HEK293T (cell line): ENCODE results near the gene GNGT2.

Source experiments
- CTCF ChIA-PET: fragments of 350-600 bp; formaldehyde crosslinking; extraction: SDS; loops from one replicate; lab custom pipeline; 2021; ENCODE audit warnings: antibody characterized with exemption, inconsistent platforms; lab: Yijun Ruan, JAX
- POLR2A ChIA-PET: fragments of 350-600 bp; formaldehyde crosslinking; extraction: SDS; loops from one replicate; lab custom pipeline; 2020; ENCODE audit warnings: antibody characterized with exemption, inconsistent platforms; lab: Yijun Ruan, JAX
- DNase-seq: peaks from one replicate; pipeline ENCODE4 v3.0.0; 2012; ENCODE audit warnings: mixed read lengths; ENCODE audit errors: extremely low spot score
- ARNT ChIP-seq: fragments of 450-650 bp; IDR thresholded peaks from 2 replicates; pipeline ENCODE4 v1.6.1; 2017; ENCODE audit warnings: mild to moderate bottlenecking
- BHLHE40 ChIP-seq: fragments of 450-650 bp; IDR thresholded peaks from 2 replicates; pipeline ENCODE4 v1.6.1; 2016; ENCODE audit warnings: mild to moderate bottlenecking, moderate library complexity, borderline replicate concordance
- CTBP1 ChIP-seq: fragments of 450-650 bp; IDR thresholded peaks from 2 replicates; pipeline ENCODE4 v1.6.1; 2016; ENCODE audit warnings: borderline replicate concordance
- ELF4 ChIP-seq: fragments of 450-650 bp; IDR thresholded peaks from 2 replicates; pipeline ENCODE4 v1.6.1; 2017; ENCODE audit warnings: antibody characterized with exemption
- FOXA1 ChIP-seq: fragments of 450-650 bp; IDR thresholded peaks from 2 replicates; pipeline ENCODE4 v1.6.1; 2016; ENCODE audit warnings: mild to moderate bottlenecking
- FOXK2 ChIP-seq: fragments of 450-650 bp; IDR thresholded peaks from 2 replicates; pipeline ENCODE4 v1.6.1; 2016; ENCODE audit warnings: mild to moderate bottlenecking
- FOXM1 ChIP-seq: fragments of 450-650 bp; IDR thresholded peaks from 2 replicates; pipeline ENCODE4 v1.6.1; 2017; ENCODE audit warnings: mild to moderate bottlenecking, borderline replicate concordance
- HDGF ChIP-seq: fragments of 450-650 bp; IDR thresholded peaks from 2 replicates; pipeline ENCODE4 v1.6.1; 2017; ENCODE audit warnings: antibody characterized with exemption, borderline replicate concordance
- L3MBTL2 ChIP-seq: fragments of 450-650 bp; conservative IDR thresholded peaks from 2 replicates; pipeline ENCODE4 v1.6.1; 2016; ENCODE audit warnings: mild to moderate bottlenecking
- LEF1 ChIP-seq: fragments of 450-650 bp; IDR thresholded peaks from 2 replicates; pipeline ENCODE4 v1.6.1; 2017; ENCODE audit warnings: mild to moderate bottlenecking, borderline replicate concordance
- NFRKB ChIP-seq: fragments of 450-650 bp; IDR thresholded peaks from 2 replicates; pipeline ENCODE4 v1.6.1; 2016; ENCODE audit warnings: mild to moderate bottlenecking, moderate library complexity
- PKNOX1 ChIP-seq: fragments of 450-650 bp; IDR thresholded peaks from 2 replicates; pipeline ENCODE4 v1.6.1; 2016
- SP1 ChIP-seq: fragments of 450-650 bp; IDR thresholded peaks from 2 replicates; pipeline ENCODE4 v1.6.1; 2017
- SUZ12 ChIP-seq: fragments of 450-650 bp; IDR thresholded peaks from 2 replicates; pipeline ENCODE4 v1.6.1; 2016; ENCODE audit warnings: mild to moderate bottlenecking
- TARDBP ChIP-seq: fragments of 450-650 bp; IDR thresholded peaks from 2 replicates; pipeline ENCODE4 v1.6.1; 2016
- ZNF384 ChIP-seq: fragments of 450-650 bp; IDR thresholded peaks from 2 replicates; pipeline ENCODE4 v1.6.1; 2016

The GNGT2 gene

GRCh38 chr17:49229076-49229804 lies 18.9 kb upstream of the GNGT2 start:
- no peak for DNase-seq
- POLR2A ChIA-PET: interaction anchor here (0.8 to 2.3 kb wide), 4 partner anchors 31 to 61 kb away, joined by 3 to 12 read pairs (median 6); no protein-coding TSS in a partner anchor
- CTCF ChIA-PET: interaction anchor here (0.6 to 1.1 kb wide), 2 partner anchors 49 to 128 kb away, joined by 3 to 4 read pairs; no protein-coding TSS in a partner anchor
- no peak for TF ChIP-seq FOXA1
- TF ChIP-seq HDGF: no peak
- TF ChIP-seq FOXM1: no peak
- TF ChIP-seq FOXK2: no peak
- TF ChIP-seq SUZ12: no peak
- TF ChIP-seq BHLHE40: no peak
- no peak for TF ChIP-seq ZNF384
- no peak for TF ChIP-seq ARNT
- TF ChIP-seq TARDBP: no peak
- no peak for TF ChIP-seq CTBP1
- no peak for TF ChIP-seq LEF1
- TF ChIP-seq PKNOX1: no peak
- no peak for TF ChIP-seq SP1
- TF ChIP-seq NFRKB: no peak
- TF ChIP-seq ELF4: no peak
- TF ChIP-seq L3MBTL2: no peak

GRCh38 chr17:49227436-49228261 lies 17.3 kb upstream of the GNGT2 start:
- POLR2A ChIA-PET: interaction anchor here (0.7 to 2.3 kb wide), 2 partner anchors 34 to 63 kb away, joined by 3 to 12 read pairs; no protein-coding TSS in a partner anchor
- peak; percentile 78 for DNase-seq
- TF ChIP-seq FOXM1 (no peak), LEF1 (no peak), ZNF384 (no peak), HDGF (no peak), L3MBTL2 (no peak), PKNOX1 (no peak), ARNT (no peak), ELF4 (no peak), SUZ12 (no peak)
- CTCF ChIA-PET: interaction anchor here (0.6 to 1.4 kb wide), 8 partner anchors 9 to 232 kb away, joined by 3 to 6 read pairs (median 4); no protein-coding TSS in a partner anchor

- ChIA-PET CTCF (interaction anchor here (0.6 to 1.4 kb wide), 5 partner anchors 10 to 232 kb away, joined by 3 to 5 read pairs (median 3); no protein-coding TSS in a partner anchor), POLR2A (interaction anchor here (2.3 kb wide), 1 partner anchor 33 kb away, joined by 12 read pairs; no protein-coding TSS in a partner anchor)
- DNase-seq: no peak
- no peak for TF ChIP-seq FOXM1
- no peak for TF ChIP-seq ZNF384
Observed at GRCh38 chr17:49226771-49227435, 16.5 kb upstream of the GNGT2 start.

- ChIA-PET CTCF (interaction anchor here (1.1 kb wide), 1 partner anchor 46 kb away, joined by 3 read pairs; no protein-coding TSS in a partner anchor), POLR2A (no interaction called here)
- TF ChIP-seq L3MBTL2: no peak
- no peak for DNase-seq
Observed at GRCh38 chr17:49225554-49226236, 15.3 kb upstream of the GNGT2 start.

GRCh38 chr17:49224997-49225337 lies 14.6 kb upstream of the GNGT2 start:
- TF ChIP-seq BHLHE40: no peak
- TF ChIP-seq ZNF384: no peak
- no peak for TF ChIP-seq L3MBTL2
- no peak for TF ChIP-seq HDGF
- TF ChIP-seq NFRKB: no peak
- TF ChIP-seq CTBP1: no peak
- no peak for TF ChIP-seq ARNT
- TF ChIP-seq PKNOX1: no peak
- TF ChIP-seq LEF1: no peak
- no peak for TF ChIP-seq SUZ12
- CTCF ChIA-PET: no interaction called here
- POLR2A ChIA-PET: no interaction called here

More at GRCh38 chr17:49224997-49225337, 14.6 kb upstream of the GNGT2 start:
- DNase-seq: no peak
